H1 (cell line): ENCODE measurements around the gene PDE4B. TPM values are rescaled to one million over a fixed set of nuclear protein-coding genes. Genes with fewer than 3 reads are reported as not detected.

Source experiments
- CTCF ChIA-PET: fragments of 300-600 bp; sonication (Branson Sonifier 250); formaldehyde crosslinking; loops from one replicate; lab custom pipeline; 2021; ENCODE audit not compliant: partially characterized antibody; lab: Charles Lee
- POLR2A ChIA-PET: fragments of 300-600 bp; sonication (Branson Sonifier 250); formaldehyde crosslinking; loops from one replicate; lab custom pipeline; 2021; ENCODE audit warnings: inconsistent platforms; ENCODE audit not compliant: partially characterized antibody; lab: Charles Lee
- DNase-seq, 2 experiments: peaks; one replicate each; pipeline versions ENCODE4 v3.0.0 to v3.0.0-alpha.2; 2010 to 2022; ENCODE audit warnings: low spot score in 2 of 2, low read depth in 1 of 2, mixed read lengths in 1 of 2
- FAIRE-seq: peaks from 2 replicates; lab custom pipeline; 2011; peaks lifted over from hg19 to GRCh38; lab: Jason Lieb, UNC
- H2AFZ ChIP-seq: 2 replicates; pipeline ENCODE4 v1.8.1; 2012; ENCODE audit warnings: low read length, inconsistent platforms
- H2AK5ac ChIP-seq: 2 replicates; pipeline ENCODE4 v1.6.1; 2013; ENCODE audit warnings: low read depth, low read length
- H2BK120ac ChIP-seq: replicated peaks from 2 replicates; pipeline ENCODE3; 2013; ENCODE audit warnings: low read depth, low read length, inconsistent platforms
- H2BK12ac ChIP-seq: 2 replicates; pipeline ENCODE4 v1.6.1; 2013; ENCODE audit warnings: low read depth, low read length
- H2BK15ac ChIP-seq: 2 replicates; pipeline ENCODE4 v1.6.1; 2013; ENCODE audit warnings: low read length
- H2BK20ac ChIP-seq: 2 replicates; pipeline ENCODE4 v1.6.1; 2013; ENCODE audit warnings: low read length
- H2BK5ac ChIP-seq: 2 replicates; pipeline ENCODE4 v1.6.1; 2013; ENCODE audit warnings: low read depth, low read length
- H3K14ac ChIP-seq: 2 replicates; pipeline ENCODE4 v1.6.1; 2013; ENCODE audit warnings: inconsistent platforms; ENCODE audit not compliant: insufficient read length
- H3K18ac ChIP-seq: 2 replicates; pipeline ENCODE4 v1.6.1; 2013; ENCODE audit warnings: low read length; ENCODE audit errors: extremely low read depth
- H3K23ac ChIP-seq: 2 replicates; pipeline ENCODE4 v1.6.1; 2013; ENCODE audit warnings: inconsistent platforms; ENCODE audit not compliant: insufficient read length
- H3K23me2 ChIP-seq: 2 replicates; pipeline ENCODE4 v1.6.1; 2013; ENCODE audit warnings: low read depth, low read length
- H3K27ac ChIP-seq: 2 replicates; pipeline ENCODE4 v1.6.1; 2011; ENCODE audit warnings: low read depth, low read length, inconsistent platforms
- H3K27me3 ChIP-seq, 4 experiments: replicated peaks in 1 of 4; 1 replicate in 1 of 4; 2 replicates in 3 of 4; pipeline versions ENCODE4 v1.6.1 to v1.8.1; 2011 to 2013; ENCODE audit warnings: low read length in 3 of 4, mild to moderate bottlenecking in 3 of 4, inconsistent platforms in 2 of 4, mixed read lengths in 2 of 4, moderate library complexity in 1 of 4; ENCODE audit not compliant: control insufficient read depth in 3 of 4, insufficient read depth in 3 of 4; ENCODE audit errors: extremely low read depth in 1 of 4
- H3K36me3 ChIP-seq, 4 experiments: 2 replicates each; pipeline versions ENCODE4 v1.6.1 to v1.8.1; 2011 to 2013; ENCODE audit warnings: mild to moderate bottlenecking in 4 of 4, low read length in 3 of 4, moderate library complexity in 2 of 4, control low read depth in 1 of 4, inconsistent platforms in 1 of 4; ENCODE audit not compliant: insufficient read depth in 4 of 4, control insufficient read depth in 2 of 4
- H3K4ac ChIP-seq: replicated peaks from 2 replicates; pipeline ENCODE3; 2013; ENCODE audit warnings: low read length, low read depth, mixed read lengths, inconsistent platforms; ENCODE audit not compliant: insufficient read length
- H3K4me1 ChIP-seq, 4 experiments: replicated peaks in 1 of 4; 1 replicate in 1 of 4; 2 replicates in 3 of 4; pipeline versions ENCODE4 v1.6.1 to v1.8.1; 2011 to 2013; ENCODE audit warnings: low read length in 3 of 4, inconsistent platforms in 2 of 4, mixed read lengths in 1 of 4; ENCODE audit not compliant: insufficient read depth in 4 of 4, control insufficient read depth in 3 of 4
- H3K4me2 ChIP-seq, 2 experiments: 2 replicates each; pipeline versions ENCODE4 v1.6.1 to v1.8.1; 2011 to 2013; ENCODE audit warnings: low read depth in 2 of 2, low read length in 2 of 2, control low read depth in 1 of 2, inconsistent platforms in 1 of 2, mild to moderate bottlenecking in 1 of 2; ENCODE audit not compliant: insufficient read depth in 1 of 2
- H3K4me3 ChIP-seq, 4 experiments: fragments of 200-600, 300-600 bp in 1 of 4; sonication (generic), shearing (Covaris generic), sonication (Bioruptor Twin) in 1 of 4; 2 replicates each; pipeline versions ENCODE4 v1.5.1 to v1.8.1; 2011 to 2016; ENCODE audit warnings: low read length in 4 of 4, low read depth in 3 of 4, control low read depth in 2 of 4, inconsistent platforms in 2 of 4, mild to moderate bottlenecking in 2 of 4, mixed read lengths in 1 of 4, moderate library complexity in 1 of 4; ENCODE audit not compliant: insufficient read depth in 2 of 4; ENCODE audit errors: extremely low read depth in 1 of 4
- H3K56ac ChIP-seq: replicated peaks from 2 replicates; pipeline ENCODE3; 2013; ENCODE audit warnings: low read depth, mild to moderate bottlenecking, mixed read lengths, low read length, inconsistent platforms; ENCODE audit not compliant: insufficient read length
- H3K79me1 ChIP-seq: 2 replicates; pipeline ENCODE4 v1.6.1; 2013; ENCODE audit warnings: low read depth, low read length, control low read depth
- H3K79me2 ChIP-seq, 2 experiments: 2 replicates each; pipeline versions ENCODE4 v1.6.1 to v1.8.1; 2012 to 2013; ENCODE audit warnings: low read length in 2 of 2, mild to moderate bottlenecking in 2 of 2, inconsistent platforms in 1 of 2; ENCODE audit not compliant: insufficient read depth in 2 of 2, control insufficient read depth in 1 of 2
- H3K9ac ChIP-seq, 4 experiments: replicated peaks in 1 of 4; 1 replicate in 1 of 4; 2 replicates in 3 of 4; pipeline versions ENCODE4 v1.6.1 to v1.8.1; 2011 to 2013; ENCODE audit warnings: low read depth in 3 of 4, low read length in 3 of 4, control low read depth in 2 of 4, mild to moderate bottlenecking in 2 of 4, moderate library complexity in 2 of 4, inconsistent platforms in 1 of 4; ENCODE audit errors: extremely low read depth in 1 of 4
- H3K9me3 ChIP-seq, 2 experiments: 2 replicates each; pipeline versions ENCODE4 v1.6.1 to v1.8.1; 2012 to 2013; ENCODE audit warnings: mild to moderate bottlenecking in 2 of 2, moderate library complexity in 2 of 2, control low read depth in 1 of 2, inconsistent platforms in 1 of 2, low read depth in 1 of 2, low read length in 1 of 2, mixed read lengths in 1 of 2; ENCODE audit not compliant: insufficient read depth in 2 of 2
- H4K20me1 ChIP-seq, 2 experiments: replicated peaks in 1 of 2; 2 replicates each; pipeline versions ENCODE3 to v1.8.1; 2011 to 2013; ENCODE audit warnings: inconsistent platforms in 2 of 2, low read length in 2 of 2, mild to moderate bottlenecking in 1 of 2; ENCODE audit not compliant: insufficient read depth in 2 of 2, control insufficient read depth in 1 of 2
- H4K5ac ChIP-seq: 2 replicates; pipeline ENCODE4 v1.6.1; 2013; ENCODE audit warnings: low read length, low read depth, mixed read lengths, inconsistent platforms; ENCODE audit not compliant: insufficient read length
- H4K8ac ChIP-seq: 2 replicates; pipeline ENCODE4 v1.8.0; 2013; ENCODE audit warnings: mild to moderate bottlenecking, moderate library complexity, low read length, inconsistent platforms; ENCODE audit not compliant: insufficient read depth; ENCODE audit errors: extremely low read depth
- H4K91ac ChIP-seq: replicated peaks from 2 replicates; pipeline ENCODE3; 2013; ENCODE audit warnings: low read length, mixed read lengths, inconsistent platforms; ENCODE audit not compliant: insufficient read length
- CHD1 ChIP-seq: IDR thresholded peaks from 2 replicates; pipeline ENCODE4 v1.6.1; 2012; ENCODE audit warnings: low read depth, low read length, improper control_type of control experiment
- CTBP2 ChIP-seq: IDR thresholded peaks from 2 replicates; pipeline ENCODE4 v1.7.0; 2011; ENCODE audit warnings: borderline replicate concordance, mild to moderate bottlenecking, moderate library complexity, mixed read lengths, low read length; ENCODE audit not compliant: insufficient read depth, insufficient read length
- EGR1 ChIP-seq: IDR thresholded peaks from 2 replicates; pipeline ENCODE4 v1.6.1; 2011; ENCODE audit warnings: low read depth, low read length, borderline replicate concordance
- HDAC6 ChIP-seq: IDR thresholded peaks from one replicate; pipeline ENCODE4 v1.7.1; 2012; ENCODE audit warnings: low read depth, mild to moderate bottlenecking, inconsistent platforms, low read length, moderate library complexity
- KDM4A ChIP-seq: IDR thresholded peaks from one replicate; pipeline ENCODE4 v1.7.1; 2012; ENCODE audit warnings: low read depth, mild to moderate bottlenecking, moderate library complexity, low read length, inconsistent platforms; ENCODE audit not compliant: severe bottlenecking
- MAFK ChIP-seq: IDR thresholded peaks from 2 replicates; pipeline ENCODE4 v1.6.1; 2012; ENCODE audit warnings: low read depth, mild to moderate bottlenecking, improper control_type of control experiment, low read length
- NANOG ChIP-seq: IDR thresholded peaks from 2 replicates; pipeline ENCODE4 v1.6.1; 2011; ENCODE audit warnings: low read length, low read depth, mild to moderate bottlenecking, inconsistent platforms; ENCODE audit not compliant: insufficient read depth, poor library complexity, severe bottlenecking
- PHF8 ChIP-seq: fragments of 200-600 bp; sonication (generic); conservative IDR thresholded peaks from 2 replicates; pipeline ENCODE4 v1.7.1; 2012; ENCODE audit warnings: low read depth, mild to moderate bottlenecking, inconsistent platforms, low read length, moderate library complexity
- RAD21 ChIP-seq, 2 experiments: IDR thresholded peaks in 1 of 2; conservative IDR thresholded peaks in 1 of 2; 2 replicates each; pipeline ENCODE4 v1.6.1; 2011; ENCODE audit warnings: low read depth in 2 of 2, low read length in 2 of 2, improper control_type of control experiment in 1 of 2, inconsistent platforms in 1 of 2, mild to moderate bottlenecking in 1 of 2, moderate library complexity in 1 of 2
- SIRT6 ChIP-seq: IDR thresholded peaks from one replicate; pipeline ENCODE4 v1.7.1; 2012; ENCODE audit warnings: low read length, inconsistent platforms
- SP4 ChIP-seq: IDR thresholded peaks from 2 replicates; pipeline ENCODE4 v1.6.1; 2012; ENCODE audit warnings: low read length, inconsistent platforms
- TAF1 ChIP-seq: IDR thresholded peaks from 2 replicates; pipeline ENCODE4 v1.6.1; 2011; ENCODE audit warnings: mild to moderate bottlenecking, low read depth, low read length
- TCF12 ChIP-seq: IDR thresholded peaks from 2 replicates; pipeline ENCODE4 v1.6.1; 2011; ENCODE audit warnings: low read depth, mild to moderate bottlenecking, low read length
- WGBS, 2 experiments: shearing (Covaris generic) in 1 of 2; methylation state at CpG; one replicate each; pipeline versions ENCODE4 v1.1.6 to v1.1.7; 2013 to 2015; ENCODE audit warnings: low lambda C conversion rate in 2 of 2, mixed read lengths in 2 of 2, inconsistent platforms in 1 of 2, low coverage in 1 of 2, missing lambda C conversion rate in 1 of 2; ENCODE audit not compliant: insufficient replicate concordance in 2 of 2, insufficient coverage in 1 of 2, insufficient read length in 1 of 2; ENCODE audit errors: extremely low coverage in 1 of 2, missing lambda C conversion rate in 1 of 2; 5-methylcytosine and 5-hydroxymethylcytosine counted together
- polyA plus RNA-seq, 7 experiments: library from polyadenylated mRNA; depleted of rRNA in 3 of 7; stranded (reverse) in 5 of 7; unstranded in 2 of 7; fragments of >200 nt in 5 of 7; fragments of 200-250 nt in 2 of 7; gene quantifications; 1 replicate in 5 of 7; 2 replicates in 1 of 7; 4 replicates in 1 of 7; pipeline versions ENCODE4 v1.2.1 to v1.2.3, GENCODE V29; 2011 to 2013; ENCODE audit warnings: missing spikeins in 2 of 7, mixed read lengths in 2 of 7
- total RNA-seq: library from RNA; stranded (reverse); fragmentation: NEBNext Ultra II Directional; extraction: Animal tissue kit (Norgen Biotek cat#: 25700); gene quantifications from 2 replicates; pipeline ENCODE4 v1.2.1, GENCODE V29; 2021
- TF ChIP-seq, protein P1 (sequence below): IDR thresholded peaks from 2 replicates; pipeline ENCODE4 v1.6.1; 2011; ENCODE audit warnings: low read depth, mild to moderate bottlenecking, low read length; ENCODE audit not compliant: insufficient read depth

Gene PDE4B
- total and polyA plus RNA-seq, 2 of the 8 experiments (the other 6 are each of a cell fraction or from before 2014, with no cell fraction given), result 5.0 to 15.1 TPM

DNA sequence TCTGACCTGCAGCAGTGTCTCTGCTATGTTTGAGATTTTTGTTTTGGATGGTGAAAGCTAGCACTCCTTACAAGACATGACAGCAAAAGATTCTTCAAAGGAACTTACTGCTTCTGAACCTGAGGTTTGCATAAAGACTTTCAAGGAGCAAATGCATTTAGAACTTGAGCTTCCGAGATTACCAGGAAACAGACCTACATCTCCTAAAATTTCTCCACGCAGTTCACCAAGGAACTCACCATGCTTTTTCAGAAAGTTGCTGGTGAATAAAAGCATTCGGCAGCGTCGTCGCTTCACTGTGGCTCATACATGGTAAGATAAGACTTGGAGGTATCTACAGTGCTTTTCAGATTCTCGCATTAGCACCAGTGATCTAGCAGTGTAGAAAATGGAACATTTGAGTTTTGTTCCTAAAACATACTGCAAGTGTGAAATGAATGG is 200.2 kb downstream of the PDE4B start:
- Histone ChIP-seq H4K91ac (no peak overlapping the region), H3K9me3 (no peaks in the 10 kb centered on the region), H2AFZ (peak overlapping the region; percentile 11; the same call in 1 of the 2 replicates), H3K36me3 (no peaks in the 10 kb centered on the region), H3K4me3 (no peak overlapping the region), H4K20me1 (no peaks in the 10 kb centered on the region), H3K79me2 (no peaks in the 10 kb centered on the region), H3K79me1 (no peaks in the 10 kb centered on the region), H3K9ac (no peak overlapping the region), H3K27me3 (no peaks in the 10 kb centered on the region), H3K14ac (no peak overlapping the region), H3K4me1 (no peaks in the 10 kb centered on the region), H2AK5ac (no peak overlapping the region), H3K4me2 (no peak overlapping the region), H2BK5ac (no peak overlapping the region), H3K56ac (no peak overlapping the region), H2BK12ac (no peak overlapping the region), H3K27ac (no peak overlapping the region), H3K18ac (no peak overlapping the region), H4K5ac (no peak overlapping the region), H2BK120ac (no peak overlapping the region), H3K23me2 (no peaks in the 10 kb centered on the region), H4K8ac (no peak overlapping the region), H3K4ac (no peak overlapping the region), H2BK15ac (no peak overlapping the region), H2BK20ac (no peak overlapping the region), H3K23ac (no peak overlapping the region)
- FAIRE-seq, result no peak
- DNase-seq, result no peak
- POLR2A ChIA-PET, result no interaction called here
- WGBS, 2 experiments, result 95% methylated on average over 7 of the region's 7 CpGs; no CpG with 5 or more reads in 1 of the 2 experiments
- CTCF ChIA-PET, result interaction anchor here (0.6 to 1.8 kb wide), 6 partner anchors 9 to 453 kb away, joined by 3 to 8 read pairs (median 4); no protein-coding TSS in a partner anchor
- TF ChIP-seq CTBP2, result no peak
- TF ChIP-seq TAF1, result no peak
- TF ChIP-seq KDM4A, result no peak
- TF ChIP-seq NANOG, result no peak
- TF ChIP-seq PHF8, result no peak
- TF ChIP-seq RAD21 (IDR thresholded peaks at IDR 0.05 in 1 of 2, conservative IDR thresholded peaks at IDR 0.05 in 1 of 2; ENCODE audit: low read depth in 2 of 2, low read length in 2 of 2), result no peak
- TF ChIP-seq, protein P1, sequence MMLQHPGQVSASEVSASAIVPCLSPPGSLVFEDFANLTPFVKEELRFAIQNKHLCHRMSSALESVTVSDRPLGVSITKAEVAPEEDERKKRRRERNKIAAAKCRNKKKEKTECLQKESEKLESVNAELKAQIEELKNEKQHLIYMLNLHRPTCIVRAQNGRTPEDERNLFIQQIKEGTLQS, result no peak
- TF ChIP-seq SP4, result no peak
- no peak for TF ChIP-seq CHD1
- TF ChIP-seq MAFK, result no peak
- no peak for TF ChIP-seq HDAC6
- no peak for TF ChIP-seq EGR1
- TF ChIP-seq TCF12, result no peak
- no peak for TF ChIP-seq SIRT6
